Activated naive CD8-positive, alpha-beta T cell treated with anti-CD3 and anti-CD28 coated beads, Interleukin-2, amount 50 U/mL, for 24 hours (primary cell): Measurements from ENCODE around the gene DCAF4L1.

Experiments used
- ATAC-seq: fragments of 150-1000 bp; cut with Tn5 transposase; one replicate; pipeline ENCODE4 v1.10.0; 2021
- DNase-seq: peaks from one replicate; pipeline ENCODE4 v3.0.0; 2021
- H3K27ac Mint-ChIP-seq: one replicate; pipeline ENCODE4 v1.8.0; 2021; ENCODE audit warnings: mild to moderate bottlenecking, mixed read lengths
- H3K27me3 Mint-ChIP-seq: one replicate; pipeline ENCODE4 v1.8.0; 2021; ENCODE audit warnings: mixed read lengths
- H3K36me3 Mint-ChIP-seq: one replicate; pipeline ENCODE4 v1.8.0; 2021; ENCODE audit warnings: low read depth, mixed read lengths
- H3K4me1 Mint-ChIP-seq: one replicate; pipeline ENCODE4 v1.8.0; 2021; ENCODE audit warnings: mixed read lengths
- H3K4me3 Mint-ChIP-seq: one replicate; pipeline ENCODE4 v1.8.0; 2021; ENCODE audit warnings: mild to moderate bottlenecking, moderate library complexity, mixed read lengths
- H3K9me3 Mint-ChIP-seq: one replicate; pipeline ENCODE4 v1.8.0; 2021; ENCODE audit warnings: mixed read lengths

DCAF4L1 gene

GRCh38 chr4:42008011-42008786 is 26.6 kb downstream of the DCAF4L1 start:
- DNase-seq, result no peak
- no peak overlapping the region for H3K4me3 Mint-ChIP-seq
- H3K9me3 Mint-ChIP-seq, result no peaks in the 10 kb centered on the region
- no peak overlapping the region for H3K27ac Mint-ChIP-seq
- ATAC-seq, result no peak
- peaks cover 63% of the 10 kb centered on the region for H3K36me3 Mint-ChIP-seq
- no peaks in the 10 kb centered on the region for H3K27me3 Mint-ChIP-seq
- peaks cover 16% of the 10 kb centered on the region for H3K4me1 Mint-ChIP-seq

- no peak for ATAC-seq
- Mint-ChIP-seq H3K4me1 (peaks cover 7% of the 10 kb centered on the region), H3K27ac (no peak overlapping the region)
Measured at GRCh38 chr4:42015438-42015837, 33.9 kb downstream of the DCAF4L1 start.

GRCh38 chr4:42018451-42018850 is 36.9 kb downstream of the DCAF4L1 start:
- no peaks in the 10 kb centered on the region for H3K27me3 Mint-ChIP-seq
- peaks cover 7% of the 10 kb centered on the region for H3K4me1 Mint-ChIP-seq
- no peak for DNase-seq
- ATAC-seq, result no peak
- H3K36me3 Mint-ChIP-seq, result peaks cover 30% of the 10 kb centered on the region
- H3K4me3 Mint-ChIP-seq, result no peak overlapping the region
- H3K27ac Mint-ChIP-seq, result no peak overlapping the region
- no peaks in the 10 kb centered on the region for H3K9me3 Mint-ChIP-seq

More at GRCh38 chr4:42015438-42015837, 33.9 kb downstream of the DCAF4L1 start:
- H3K36me3 Mint-ChIP-seq, result peaks cover 31% of the 10 kb centered on the region
- H3K27me3 Mint-ChIP-seq, result no peaks in the 10 kb centered on the region
- H3K9me3 Mint-ChIP-seq, result no peaks in the 10 kb centered on the region
- no peak for DNase-seq
- H3K4me3 Mint-ChIP-seq, result no peak overlapping the region
